HG03103 (cell line): ENCODE results near the gene EPHA8.

Source experiments
- ATAC-seq: cut with Tn5 transposase; IDR thresholded peaks from one replicate; pipeline ENCODE4 v1.9.1; 2021; ENCODE audit warnings: low read depth; ENCODE audit not compliant: unreplicated experiment

The EPHA8 gene

DNA sequence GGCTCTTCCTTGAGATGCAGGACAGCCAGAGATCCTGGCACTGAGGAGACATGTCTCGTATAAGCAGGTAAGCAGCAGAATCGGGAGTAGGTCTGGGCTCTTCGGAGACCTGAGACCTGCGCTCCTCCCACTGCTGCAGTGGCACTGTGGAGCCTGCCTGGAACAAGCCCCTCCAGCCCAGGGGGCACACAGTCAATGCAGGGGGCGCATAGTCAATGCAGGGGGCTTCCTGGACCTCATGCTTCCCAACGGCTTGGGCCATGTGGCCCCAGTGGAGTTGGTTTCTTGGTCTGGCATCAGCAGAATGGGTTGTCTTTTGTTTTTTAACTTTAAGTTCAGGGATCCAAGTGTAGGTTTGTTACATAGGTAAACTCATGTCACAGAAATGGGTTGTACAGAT, 27.9 kb upstream of the EPHA8 start:
- ATAC-seq, result no peak

GRCh38 chr1:22536506-22536905, 26.8 kb upstream of the EPHA8 start:
- ATAC-seq, result no peak

- no peak for ATAC-seq
Observed at GRCh38 chr1:22537441-22538139, 25.7 kb upstream of the EPHA8 start.

GRCh38 chr1:22539510-22540118, 23.7 kb upstream of the EPHA8 start:
- ATAC-seq, result no peak

DNA sequence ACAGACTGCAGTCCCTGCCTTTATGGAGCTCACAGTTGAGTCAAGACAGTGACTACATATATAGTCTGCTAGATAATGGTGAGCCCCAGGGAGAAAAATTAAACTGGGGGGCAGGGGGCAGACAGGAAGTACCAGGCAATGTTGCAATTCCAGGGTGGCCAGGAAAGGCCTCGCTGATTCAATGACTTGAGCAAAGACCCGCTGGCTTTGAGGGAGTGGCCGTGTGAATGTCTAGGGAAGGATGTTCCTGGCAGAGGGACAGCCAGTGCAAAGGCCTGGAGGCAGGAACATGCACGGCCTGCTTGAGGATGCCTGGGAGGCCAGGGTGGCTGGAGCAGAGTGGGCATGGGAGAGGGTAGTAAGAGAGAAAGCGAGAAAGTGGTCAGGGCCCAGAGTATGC, 23.0 kb upstream of the EPHA8 start:
- no peak for ATAC-seq

- ATAC-seq, result no peak
Observed at GRCh38 chr1:22542886-22543285, 20.4 kb upstream of the EPHA8 start.

GRCh38 chr1:22543679-22544078, 19.6 kb upstream of the EPHA8 start:
- no peak for ATAC-seq

DNA sequence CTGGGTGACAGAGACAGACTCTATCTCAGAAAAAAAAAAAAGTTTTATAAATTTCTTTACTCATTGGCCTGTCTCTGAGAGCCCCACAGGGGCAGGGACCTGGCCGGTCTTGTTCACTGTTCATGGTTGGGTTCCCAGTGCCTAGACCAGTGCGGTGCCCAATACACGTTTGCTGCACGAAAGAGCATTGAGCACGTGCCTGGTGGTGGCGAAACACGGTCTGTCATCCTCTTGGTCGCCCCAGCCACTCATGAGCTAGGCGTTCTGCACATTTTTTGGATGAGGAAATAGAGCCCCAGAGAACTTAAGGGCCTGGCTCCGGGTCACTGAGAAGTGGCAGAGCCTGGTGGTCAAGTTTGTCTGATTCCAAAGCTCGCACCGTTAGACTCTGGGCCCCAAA, 18.7 kb upstream of the EPHA8 start:
- ATAC-seq, result no peak

GRCh38 chr1:22545141-22545540, 18.1 kb upstream of the EPHA8 start:
- no peak for ATAC-seq

- ATAC-seq, result no peak
Observed at GRCh38 chr1:22547186-22547817, 16.0 kb upstream of the EPHA8 start.

DNA sequence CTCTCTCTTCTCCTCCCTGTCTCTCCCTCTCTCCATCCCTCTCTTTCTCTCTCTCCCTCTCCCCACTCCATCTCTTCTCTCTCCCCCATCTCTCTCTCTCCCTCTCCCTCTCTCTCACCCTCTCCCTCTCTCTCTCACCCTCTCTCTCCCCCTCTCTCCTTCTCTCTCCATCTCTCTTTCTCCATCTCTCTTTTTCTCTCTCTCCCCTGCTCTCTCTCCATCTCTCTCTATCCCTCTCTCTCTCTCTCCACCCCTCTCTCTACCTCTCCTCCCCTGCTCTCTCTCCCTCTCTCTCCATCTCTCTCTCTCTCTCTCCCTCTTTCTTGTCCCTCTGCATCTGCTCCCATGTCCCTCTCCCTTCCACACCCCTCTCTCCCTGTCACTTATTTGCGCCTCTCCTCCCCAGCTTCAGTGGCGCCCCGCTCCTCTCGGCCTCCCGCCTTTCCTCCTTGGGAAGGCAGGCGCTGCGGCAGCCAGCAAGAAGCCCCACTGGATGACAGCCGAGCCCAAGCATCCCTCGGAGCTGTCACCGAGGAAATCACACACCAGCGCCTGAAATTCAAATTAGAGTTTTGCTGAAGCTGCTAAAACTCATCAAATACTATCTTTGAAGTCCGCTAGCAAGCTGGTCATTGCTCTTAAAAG, 15.3 kb upstream of the EPHA8 start:
- ATAC-seq, result no peak

GRCh38 chr1:22550021-22550420, 13.3 kb upstream of the EPHA8 start:
- no peak for ATAC-seq

DNA sequence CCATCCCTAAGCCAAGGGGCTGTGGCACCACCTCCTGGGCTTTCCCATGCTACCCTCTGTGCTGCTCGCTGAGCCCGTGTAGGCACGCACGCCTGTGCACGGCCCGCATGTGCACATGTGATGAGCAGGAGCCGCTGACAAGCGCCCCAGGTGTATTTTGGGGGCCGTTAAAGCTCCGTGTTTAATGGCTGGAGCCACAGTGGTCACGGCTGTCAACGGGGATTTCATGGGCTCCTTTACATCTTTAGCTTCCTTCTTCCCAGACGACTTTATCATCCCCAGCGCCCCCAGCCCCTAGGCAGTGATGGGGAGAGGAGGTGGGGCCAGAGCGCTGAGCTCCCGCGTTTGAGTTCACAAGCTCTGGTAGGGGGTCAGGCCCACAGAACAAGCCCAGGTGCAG, 11.7 kb upstream of the EPHA8 start:
- ATAC-seq, result no peak

DNA sequence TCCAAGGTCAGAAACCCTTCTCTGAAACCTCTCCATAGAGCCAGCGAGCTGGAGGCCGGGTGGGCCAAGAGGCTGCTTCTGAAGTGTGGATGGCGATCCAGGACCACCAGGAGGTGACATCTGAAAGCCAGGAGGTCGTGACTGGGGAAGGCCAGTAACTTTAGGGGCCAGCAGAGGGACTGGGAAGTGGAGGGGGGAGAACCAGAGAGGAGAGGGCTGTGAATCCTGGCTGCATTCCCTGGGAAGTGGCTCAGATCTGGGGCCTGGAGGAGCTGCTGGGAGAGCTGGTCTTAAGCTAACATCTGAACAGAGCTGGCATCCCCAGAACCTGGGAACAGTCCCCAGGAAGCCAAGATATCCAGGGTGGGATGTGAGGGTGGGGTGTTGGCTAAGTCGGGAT, 11.3 kb upstream of the EPHA8 start:
- no peak for ATAC-seq

- no peak for ATAC-seq
Observed at GRCh38 chr1:22553104-22553880, 10.0 kb upstream of the EPHA8 start.

DNA sequence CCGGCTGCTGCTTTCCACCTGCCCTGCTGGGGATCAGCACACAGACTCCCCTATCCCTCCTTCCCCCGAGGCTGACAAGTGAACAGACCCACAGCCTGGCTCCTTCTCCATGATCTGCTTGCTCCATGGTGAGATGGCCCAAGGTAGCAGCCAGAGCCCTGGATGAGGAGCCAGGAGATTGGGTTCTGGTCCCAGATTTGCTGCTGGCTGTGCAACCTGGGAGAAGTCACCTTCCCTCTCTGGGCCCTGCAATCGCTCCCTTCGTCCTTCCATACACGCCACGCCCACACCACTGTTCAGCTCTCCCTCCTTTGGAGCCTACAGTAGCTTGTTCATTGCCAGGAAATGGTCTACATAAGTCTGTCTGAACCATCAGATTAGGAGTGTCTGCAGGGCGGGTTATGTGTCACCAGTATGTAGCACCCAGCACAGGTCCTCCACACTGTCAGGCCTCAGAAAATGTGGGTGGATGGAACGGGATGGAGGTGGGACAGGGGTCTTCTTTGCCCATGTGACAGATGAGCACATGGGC, 9.2 kb upstream of the EPHA8 start:
- no peak for ATAC-seq

GRCh38 chr1:22555371-22555656, 8.0 kb upstream of the EPHA8 start:
- no peak for ATAC-seq

DNA sequence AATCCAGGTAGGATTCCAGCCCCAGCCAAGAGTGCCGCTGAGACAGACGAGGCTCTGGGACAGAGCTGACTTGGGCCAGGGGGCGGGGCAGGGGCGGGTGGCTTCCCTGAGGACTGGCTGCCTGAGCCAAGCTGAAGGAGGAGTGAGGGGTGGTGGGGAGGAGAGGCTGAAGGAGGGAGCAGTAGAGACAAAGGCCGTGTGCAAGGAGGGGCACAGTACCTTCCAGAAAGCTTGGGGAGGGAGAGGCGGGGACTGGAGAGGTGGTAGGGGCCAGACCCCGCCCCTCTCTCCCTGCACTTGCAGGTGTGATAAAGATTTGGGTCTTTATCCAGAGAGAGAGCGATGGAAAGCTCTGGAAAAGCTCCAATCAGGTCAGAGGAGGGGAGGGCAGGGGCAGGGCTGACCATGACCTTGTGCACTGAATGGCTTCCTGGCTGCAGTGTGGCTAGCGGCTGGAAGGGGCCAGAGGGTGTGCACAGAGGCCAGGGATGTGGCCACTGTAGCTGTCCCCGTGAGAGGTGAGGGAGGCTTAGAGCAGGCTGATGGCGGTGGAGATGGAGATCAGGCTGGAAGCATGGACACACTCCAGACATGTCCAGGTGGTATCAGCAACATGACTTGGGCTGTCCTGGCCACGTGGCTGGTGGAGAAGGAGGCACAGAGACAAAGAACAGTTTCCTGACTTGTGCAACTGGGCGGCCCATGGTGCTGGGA, 6.7 kb upstream of the EPHA8 start:
- ATAC-seq, result no peak

DNA sequence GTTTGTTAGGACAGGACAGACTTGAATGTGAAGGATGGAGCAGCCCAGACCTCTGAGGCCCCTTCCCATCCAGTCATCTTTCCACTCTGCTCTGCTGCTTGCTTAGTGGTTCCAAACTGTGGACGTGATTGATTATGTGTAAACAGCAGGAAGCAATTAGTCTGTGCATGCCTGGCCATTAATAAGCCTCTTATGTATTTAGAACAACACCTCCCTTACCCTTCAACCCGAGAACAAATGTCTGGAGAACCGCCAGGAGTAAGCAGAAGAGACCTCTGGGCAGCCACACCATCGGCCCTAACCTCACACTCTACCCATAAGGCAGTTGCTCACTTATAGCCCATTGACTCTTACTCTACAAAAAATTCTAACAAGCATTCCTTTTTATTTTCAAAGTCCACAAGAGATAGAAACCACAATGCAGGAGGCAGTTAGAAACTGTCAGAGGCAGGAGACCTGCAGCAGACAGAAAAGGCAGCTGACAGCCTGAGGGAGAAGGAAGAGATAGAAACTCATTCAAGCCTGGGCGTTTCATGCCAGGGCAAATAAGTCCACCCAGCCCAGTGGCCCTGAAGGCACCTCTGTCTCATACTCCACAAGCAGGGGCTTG, 5.8 kb upstream of the EPHA8 start:
- no peak for ATAC-seq
